B cell (primary cell): ENCODE data around the gene SRXN1. TPM values are rescaled to one million over a fixed set of nuclear protein-coding genes. Genes with fewer than 3 reads are reported as not detected.

Source experiments
- ATAC-seq: fragments of 200-7000 bp; cut with Tn5 transposase; one replicate; pipeline ENCODE4 v1.10.0; 2021; ENCODE audit warnings: low read depth, mild to moderate bottlenecking, moderate number of reproducible peaks, moderate library complexity
- CTCF ChIA-PET: fragments of 350-600 bp; sonication (Branson Sonifier 250); formaldehyde crosslinking; loops from one replicate; lab custom pipeline; 2021; ENCODE audit warnings: antibody characterized with exemption, inconsistent platforms; lab: Charles Lee
- POLR2A ChIA-PET: fragments of 350-600 bp; sonication (Branson Sonifier 250); formaldehyde crosslinking; loops from one replicate; lab custom pipeline; 2021; ENCODE audit warnings: antibody characterized with exemption; lab: Charles Lee
- DNase-seq: peaks from one replicate; pipeline ENCODE4 v3.0.0; 2013
- H2AFZ ChIP-seq: 2 replicates; pipeline ENCODE4 v1.6.1; 2012; ENCODE audit warnings: mild to moderate bottlenecking, low read depth, low read length; ENCODE audit not compliant: insufficient read depth, poor library complexity, severe bottlenecking
- H3K27ac ChIP-seq, 2 donors: 1 replicate in 1 of 2; 2 replicates in 1 of 2; pipeline ENCODE4 v1.5.1; 2012 to 2013; ENCODE audit warnings: low read length in 2 of 2, mild to moderate bottlenecking in 2 of 2, moderate library complexity in 1 of 2
- H3K27me3 ChIP-seq, 4 experiments: fragments of 200-600 bp in 1 of 4; sonication (generic) in 1 of 4; replicated peaks in 1 of 4; 1 replicate in 2 of 4; 2 replicates in 2 of 4; pipeline versions ENCODE4 v1.6.1 to v1.7.0; 2013 to 2016; ENCODE audit warnings: low read length in 3 of 4, mild to moderate bottlenecking in 2 of 4, mixed read lengths in 1 of 4, moderate library complexity in 1 of 4; ENCODE audit not compliant: insufficient read depth in 4 of 4, control insufficient read depth in 3 of 4; ENCODE audit errors: control extremely low read depth in 1 of 4
- H3K36me3 ChIP-seq, 2 experiments: replicated peaks in 1 of 2; 1 replicate in 1 of 2; 2 replicates in 1 of 2; pipeline versions ENCODE4 v1.6.1 to v1.7.1; 2013; ENCODE audit warnings: low read length in 1 of 2; ENCODE audit not compliant: insufficient read depth in 2 of 2, control insufficient read depth in 1 of 2; ENCODE audit errors: control extremely low read depth in 1 of 2, extremely low read depth in 1 of 2
- H3K4me1 ChIP-seq, 2 donors: fragments of 200-600 bp in 1 of 2; sonication (generic) in 1 of 2; 1 replicate in 1 of 2; 2 replicates in 1 of 2; pipeline versions ENCODE4 v1.5.1 to v1.6.1; 2013 to 2017; ENCODE audit warnings: low read length in 2 of 2; ENCODE audit not compliant: control insufficient read depth in 2 of 2, insufficient read depth in 2 of 2
- H3K4me2 ChIP-seq: replicated peaks from 2 replicates; pipeline ENCODE3; 2012; ENCODE audit warnings: mild to moderate bottlenecking, low read depth, low read length; ENCODE audit not compliant: poor library complexity, severe bottlenecking
- H3K4me3 ChIP-seq, 5 experiments: fragments of 200-600 bp in 1 of 5; sonication (generic) in 1 of 5; 1 replicate in 3 of 5; 2 replicates in 2 of 5; pipeline versions ENCODE4 v1.5.1 to v1.7.0; 2011 to 2016; ENCODE audit warnings: low read length in 4 of 5, mild to moderate bottlenecking in 4 of 5, low read depth in 2 of 5, control low read depth in 1 of 5, moderate library complexity in 1 of 5; ENCODE audit not compliant: insufficient read depth in 1 of 5; ENCODE audit errors: control extremely low read depth in 1 of 5, extremely low read depth in 1 of 5
- H3K79me2 ChIP-seq: fragments of 200-600 bp; sonication (generic); one replicate; pipeline ENCODE4 v1.6.0; 2016; ENCODE audit warnings: low read length; ENCODE audit not compliant: control insufficient read depth, insufficient read depth
- H3K9ac ChIP-seq: fragments of 200-600 bp; sonication (generic); 2 replicates; pipeline ENCODE4 v1.6.1; 2017; ENCODE audit warnings: mild to moderate bottlenecking, low read length, moderate library complexity
- H3K9me3 ChIP-seq, 3 donors: one replicate each; pipeline versions ENCODE4 v1.6.1 to v1.7.1; 2013; ENCODE audit warnings: low read length in 2 of 3; ENCODE audit not compliant: control insufficient read depth in 2 of 3, insufficient read depth in 1 of 3; ENCODE audit errors: control extremely low read depth in 1 of 3
- H4K20me1 ChIP-seq: 2 replicates; pipeline ENCODE4 v1.6.0; 2012; ENCODE audit warnings: mild to moderate bottlenecking, low read length; ENCODE audit not compliant: insufficient read depth, control insufficient read depth, poor library complexity, severe bottlenecking
- H3K27ac Mint-ChIP-seq: one replicate; pipeline ENCODE4 v1.8.0; 2021; ENCODE audit warnings: mixed read lengths
- H3K27me3 Mint-ChIP-seq: one replicate; pipeline ENCODE4 v1.8.0; 2021; ENCODE audit warnings: mixed read lengths
- H3K4me1 Mint-ChIP-seq: one replicate; pipeline ENCODE4 v1.8.0; 2021; ENCODE audit warnings: mixed read lengths
- H3K4me3 Mint-ChIP-seq: one replicate; pipeline ENCODE4 v1.8.0; 2021; ENCODE audit warnings: mixed read lengths
- H3K9me3 Mint-ChIP-seq: one replicate; pipeline ENCODE4 v1.8.0; 2022; ENCODE audit warnings: mixed read lengths; ENCODE audit not compliant: insufficient read depth
- EZH2 ChIP-seq: IDR thresholded peaks from 2 replicates; pipeline ENCODE4 v1.6.1; 2012; ENCODE audit warnings: borderline replicate concordance, low read depth, mild to moderate bottlenecking, moderate library complexity, low read length; ENCODE audit not compliant: insufficient read depth, poor library complexity, severe bottlenecking
- WGBS: methylation state at CpG from one replicate; pipeline ENCODE4 v1.1.5; 2013; ENCODE audit warnings: missing lambda C conversion rate; ENCODE audit not compliant: insufficient coverage; 5-methylcytosine and 5-hydroxymethylcytosine counted together
- intact Hi-C: fragments of 100-400 bp; cut with micrococcal nuclease; formaldehyde crosslinking; loops from one replicate; pipeline ENCODE4 v1.10.0; 2022
- polyA plus RNA-seq: library from polyadenylated mRNA; depleted of rRNA; stranded (reverse); fragments of >200 nt; gene quantifications from 2 replicates; pipeline ENCODE4 v1.2.3, GENCODE V29; 2012
- total RNA-seq, 2 donors: library from RNA; stranded (reverse); fragments of 120-200 nt in 1 of 2; gene quantifications; 1 replicate in 1 of 2; 2 replicates in 1 of 2; pipeline versions ENCODE4 v1.2.3 to v1.2.4, GENCODE V29; 2013 to 2022
- TF ChIP-seq, protein P1 (sequence below): fragments of 200-600 bp; IDR thresholded peaks from one replicate; pipeline ENCODE4 v1.8.0; 2022; ENCODE audit warnings: antibody characterized with exemption, mild to moderate bottlenecking

Gene SRXN1
- total and polyA plus RNA-seq, 2 donors (not counting 1 experiment from before 2014, with no cell fraction given): 1.3 to 4.5 TPM

DNA sequence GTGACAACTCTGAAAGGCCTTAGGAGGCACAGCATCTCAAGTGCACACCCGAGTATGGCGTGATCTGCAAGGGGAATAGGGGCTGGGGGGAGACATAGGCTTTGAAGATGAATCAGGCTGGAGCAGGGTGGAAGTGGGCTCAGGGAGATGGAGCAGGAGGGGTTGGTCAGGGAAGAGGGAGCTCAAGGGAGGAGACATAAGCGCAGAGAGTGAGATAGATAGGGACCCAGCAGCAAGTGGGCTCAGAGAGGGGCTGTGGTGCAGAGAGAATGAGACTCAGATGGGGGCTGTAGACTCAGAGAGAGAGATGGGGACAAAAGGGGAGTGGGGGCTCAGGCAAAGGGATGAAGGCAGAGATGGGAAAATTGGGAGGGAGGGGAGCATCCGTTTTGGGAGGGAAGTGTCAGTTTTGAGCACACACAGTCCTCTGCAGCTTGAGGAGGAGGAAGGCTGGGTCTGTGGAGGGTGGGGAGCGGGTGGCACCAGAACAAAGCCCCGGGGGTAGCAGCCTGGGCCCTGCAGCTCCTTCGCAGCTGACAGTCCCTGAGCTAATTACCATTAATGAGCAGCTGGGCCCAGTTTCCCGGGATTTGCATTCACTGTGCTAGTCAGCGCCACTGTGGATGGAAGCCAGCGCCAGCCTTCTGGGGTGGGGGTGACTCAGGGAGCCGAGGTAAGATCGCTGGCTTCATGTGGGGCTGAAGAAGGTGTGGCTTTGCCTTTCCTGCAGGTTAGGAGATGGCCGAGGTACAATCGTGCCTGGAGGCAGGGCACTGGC, 18.7 kb downstream of the SRXN1 start:
- H2AFZ ChIP-seq: no peak overlapping the region
- WGBS: 85% methylated on average over 14 of the region's 14 CpGs
- no peaks in the 10 kb centered on the region for H3K9me3 Mint-ChIP-seq
- H3K9ac ChIP-seq: no peak overlapping the region
- H3K36me3 ChIP-seq: no peaks in the 10 kb centered on the region
- H3K4me2 ChIP-seq: no peak overlapping the region
- no peaks in the 10 kb centered on the region for H4K20me1 ChIP-seq
- DNase-seq (no peak), ATAC-seq (no peak)
- no peaks in the 10 kb centered on the region for H3K4me1 ChIP-seq
- H3K27me3 Mint-ChIP-seq: peaks cover 17% of the 10 kb centered on the region
- H3K27ac Mint-ChIP-seq: no peak overlapping the region
- H3K27me3 ChIP-seq: no peaks in the 10 kb centered on the region
- H3K79me2 ChIP-seq: no peaks in the 10 kb centered on the region
- H3K4me3 ChIP-seq: no peak overlapping the region
- TF ChIP-seq EZH2: no peak
- TF ChIP-seq, protein P1, sequence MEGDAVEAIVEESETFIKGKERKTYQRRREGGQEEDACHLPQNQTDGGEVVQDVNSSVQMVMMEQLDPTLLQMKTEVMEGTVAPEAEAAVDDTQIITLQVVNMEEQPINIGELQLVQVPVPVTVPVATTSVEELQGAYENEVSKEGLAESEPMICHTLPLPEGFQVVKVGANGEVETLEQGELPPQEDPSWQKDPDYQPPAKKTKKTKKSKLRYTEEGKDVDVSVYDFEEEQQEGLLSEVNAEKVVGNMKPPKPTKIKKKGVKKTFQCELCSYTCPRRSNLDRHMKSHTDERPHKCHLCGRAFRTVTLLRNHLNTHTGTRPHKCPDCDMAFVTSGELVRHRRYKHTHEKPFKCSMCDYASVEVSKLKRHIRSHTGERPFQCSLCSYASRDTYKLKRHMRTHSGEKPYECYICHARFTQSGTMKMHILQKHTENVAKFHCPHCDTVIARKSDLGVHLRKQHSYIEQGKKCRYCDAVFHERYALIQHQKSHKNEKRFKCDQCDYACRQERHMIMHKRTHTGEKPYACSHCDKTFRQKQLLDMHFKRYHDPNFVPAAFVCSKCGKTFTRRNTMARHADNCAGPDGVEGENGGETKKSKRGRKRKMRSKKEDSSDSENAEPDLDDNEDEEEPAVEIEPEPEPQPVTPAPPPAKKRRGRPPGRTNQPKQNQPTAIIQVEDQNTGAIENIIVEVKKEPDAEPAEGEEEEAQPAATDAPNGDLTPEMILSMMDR: no peak
- no peak overlapping the region for H3K27ac ChIP-seq
- no peaks in the 10 kb centered on the region for H3K9me3 ChIP-seq
- H3K4me3 Mint-ChIP-seq: no peak overlapping the region
- ChIA-PET POLR2A (no interaction called here), CTCF (no interaction called here)
- H3K4me1 Mint-ChIP-seq: no peaks in the 10 kb centered on the region
- intact Hi-C loops: no loop called here

DNA sequence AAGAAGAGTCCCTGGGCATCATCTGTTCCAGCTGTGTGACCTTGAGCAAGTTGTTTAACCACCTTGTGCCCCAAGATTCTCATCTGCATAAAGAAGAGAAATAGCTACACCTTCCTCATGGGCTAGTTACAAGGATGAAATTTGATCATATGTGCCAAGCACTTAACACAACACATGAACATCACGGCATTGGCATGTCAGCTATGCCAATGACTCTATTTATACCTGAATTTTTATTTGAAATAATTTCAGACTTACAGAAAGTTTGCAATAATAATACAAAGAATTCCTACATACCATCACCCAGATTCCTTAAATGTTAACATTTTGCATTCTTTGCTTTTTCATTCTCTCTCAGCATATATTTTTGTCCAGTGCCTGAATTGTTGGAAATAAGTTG, 21.9 kb downstream of the SRXN1 start:
- POLR2A ChIA-PET: no interaction called here
- H3K27ac Mint-ChIP-seq: no peak overlapping the region

More for the DNA sequence above, 21.9 kb downstream of the SRXN1 start:
- Histone ChIP-seq H3K9ac (no peak overlapping the region), H3K4me1 (no peaks in the 10 kb centered on the region), H3K27ac (no peak overlapping the region), H3K9me3 (no peaks in the 10 kb centered on the region), H3K4me3 (no peak overlapping the region), H2AFZ (no peak overlapping the region), H3K79me2 (no peaks in the 10 kb centered on the region), H3K4me2 (no peak overlapping the region), H4K20me1 (no peaks in the 10 kb centered on the region), H3K36me3 (no peaks in the 10 kb centered on the region), H3K27me3 (no peaks in the 10 kb centered on the region)
- TF ChIP-seq, protein P1: no peak
- no peak for TF ChIP-seq EZH2
- intact Hi-C loops: no loop called here
- no CpG with 5 or more reads among the region's 1 CpG for WGBS
- ATAC-seq (no peak), DNase-seq (no peak)
- Mint-ChIP-seq H3K9me3 (no peaks in the 10 kb centered on the region), H3K27me3 (peaks cover 25% of the 10 kb centered on the region), H3K4me1 (no peaks in the 10 kb centered on the region), H3K4me3 (no peak overlapping the region)
- CTCF ChIA-PET: interaction anchor here (1.6 kb wide), 1 partner anchor 28 kb away, joined by 3 read pairs; no protein-coding TSS in a partner anchor
